Stimulated activated naive CD4-positive, alpha-beta T cell (primary cell): ENCODE data around the gene B3GNT5.
A peak's percentile ranks its signal among the peaks of the same experiment; 100 is the strongest.

Experiments used
- DNase-seq, 6 experiments: peaks; one replicate each; lab custom pipeline; 2025; lab: John Stamatoyannopoulos, UW

B3GNT5 gene

GRCh38 chr3:183265157-183265642 is 12.1 kb downstream of the B3GNT5 start:
- no peak for DNase-seq

DNA sequence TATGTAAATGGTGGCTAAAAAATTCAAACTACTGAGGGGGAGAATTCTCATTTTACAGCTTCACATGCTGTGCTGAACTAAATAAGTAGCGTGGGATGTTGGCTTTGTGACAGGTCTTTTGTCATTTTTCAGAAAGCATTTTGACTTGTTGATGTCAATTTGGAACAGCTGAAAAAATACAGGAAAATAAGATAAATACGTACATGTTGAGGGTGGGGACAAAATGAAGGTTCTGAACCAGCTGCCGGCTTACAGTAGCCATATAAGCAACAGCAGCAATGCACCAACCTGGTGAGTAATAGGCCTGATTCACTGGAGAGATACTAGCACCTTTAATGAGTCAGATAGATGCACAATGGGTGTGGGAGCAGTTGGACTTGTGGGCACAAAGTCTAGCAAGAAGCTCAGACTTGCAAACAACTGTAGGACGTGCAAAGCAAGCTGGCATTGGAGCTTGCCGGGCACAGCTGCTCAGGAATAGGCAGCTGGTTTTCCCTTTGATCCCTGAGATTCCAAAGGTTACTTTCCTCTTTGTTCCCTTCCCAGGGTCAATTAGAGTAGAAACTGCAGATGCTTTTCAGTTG is 12.9 kb downstream of the B3GNT5 start:
- DNase-seq = no peak

GRCh38 chr3:183266454-183266853 is 13.4 kb downstream of the B3GNT5 start:
- no peak for DNase-seq

- DNase-seq = no peak
These were observed 14.1 kb downstream of the B3GNT5 start for GRCh38 chr3:183267140-183267539.

DNA sequence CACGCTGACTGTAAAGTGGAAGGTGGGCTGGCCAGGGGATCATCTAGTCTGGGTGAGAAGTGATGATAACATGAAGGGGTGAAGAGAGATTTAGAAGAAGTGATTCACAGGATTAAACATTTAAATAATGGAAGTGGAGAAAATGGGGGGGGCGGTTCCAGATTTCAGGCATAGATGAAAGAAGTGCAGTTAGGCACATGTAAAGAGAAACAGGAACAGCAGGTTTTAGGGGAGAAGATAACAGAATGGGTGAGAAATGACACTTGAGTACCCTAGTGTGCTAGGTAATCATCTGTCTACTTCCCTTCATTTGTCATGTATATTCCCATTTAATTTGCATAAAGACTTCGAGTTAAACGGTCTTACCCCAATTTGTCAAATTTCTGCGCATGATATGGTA is 15.3 kb downstream of the B3GNT5 start:
- DNase-seq = no peak

DNA sequence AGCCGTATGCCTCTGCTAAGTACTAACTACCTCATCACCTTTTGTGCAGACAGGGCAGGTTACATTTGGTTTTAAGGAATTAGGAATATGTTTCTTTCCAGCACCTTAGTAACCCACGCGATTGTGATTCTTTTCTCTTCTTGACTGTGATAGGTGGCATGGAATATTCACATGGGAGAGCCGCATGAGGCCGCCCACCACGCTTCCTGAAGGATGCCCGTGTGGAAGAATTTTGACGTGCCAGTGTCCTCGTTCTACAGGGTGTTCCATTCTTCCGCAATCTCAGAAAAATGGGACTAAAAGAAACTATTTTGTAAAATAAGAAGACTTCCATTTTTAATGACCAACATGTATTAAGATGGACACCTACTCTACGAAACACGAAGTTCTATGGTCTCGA is 16.3 kb downstream of the B3GNT5 start:
- no peak for DNase-seq

GRCh38 chr3:183270344-183270743 is 17.3 kb downstream of the B3GNT5 start:
- DNase-seq = no peak

DNA sequence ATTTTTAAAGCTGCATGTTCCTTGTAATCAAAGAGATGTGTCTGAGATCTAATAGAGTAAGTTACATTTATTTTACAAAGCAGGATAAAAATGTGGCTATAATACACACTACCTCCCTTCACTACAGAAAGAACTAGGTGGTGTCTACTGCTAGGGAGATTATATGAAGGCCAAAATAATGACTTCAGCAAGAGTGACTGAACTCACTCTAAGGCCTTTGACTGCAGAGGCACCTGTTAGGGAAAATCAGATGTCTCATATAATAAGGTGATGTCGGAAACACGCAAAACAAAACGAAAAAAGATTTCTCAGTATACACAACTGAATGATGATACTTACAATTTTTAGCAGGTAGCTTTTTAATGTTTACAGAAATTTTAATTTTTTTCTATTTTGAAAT is 19.1 kb downstream of the B3GNT5 start:
- no peak for DNase-seq

- DNase-seq = no peak
These were observed 19.7 kb downstream of the B3GNT5 start for GRCh38 chr3:183272791-183273190.

- no peak for DNase-seq
These were observed 21.6 kb downstream of the B3GNT5 start for GRCh38 chr3:183274609-183275008.

GRCh38 chr3:183275418-183275817 is 22.4 kb downstream of the B3GNT5 start:
- DNase-seq = peak in 1 of 6 experiments; percentile 6

- DNase-seq = no peak
These were observed 22.9 kb downstream of the B3GNT5 start for GRCh38 chr3:183275937-183276336.

DNA sequence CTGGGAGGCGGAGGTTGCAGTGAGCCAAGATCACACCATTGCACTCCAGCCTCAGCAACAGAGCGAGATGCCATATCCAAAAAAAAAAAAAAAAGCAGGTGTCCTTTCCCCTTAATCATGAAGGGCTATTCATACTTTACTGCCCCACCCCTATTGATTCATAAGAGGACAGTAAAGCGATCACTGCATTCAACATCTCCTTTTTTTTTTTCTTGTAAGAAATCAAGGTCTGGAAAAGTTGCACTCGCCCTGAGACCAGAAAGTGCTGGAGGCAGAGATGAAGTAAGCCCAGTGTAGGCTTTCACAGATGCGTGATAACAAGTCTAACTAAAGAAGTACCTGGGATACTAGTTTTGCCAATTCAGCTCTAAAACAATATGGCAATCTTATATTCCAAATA is 24.2 kb downstream of the B3GNT5 start:
- DNase-seq = no peak

DNA sequence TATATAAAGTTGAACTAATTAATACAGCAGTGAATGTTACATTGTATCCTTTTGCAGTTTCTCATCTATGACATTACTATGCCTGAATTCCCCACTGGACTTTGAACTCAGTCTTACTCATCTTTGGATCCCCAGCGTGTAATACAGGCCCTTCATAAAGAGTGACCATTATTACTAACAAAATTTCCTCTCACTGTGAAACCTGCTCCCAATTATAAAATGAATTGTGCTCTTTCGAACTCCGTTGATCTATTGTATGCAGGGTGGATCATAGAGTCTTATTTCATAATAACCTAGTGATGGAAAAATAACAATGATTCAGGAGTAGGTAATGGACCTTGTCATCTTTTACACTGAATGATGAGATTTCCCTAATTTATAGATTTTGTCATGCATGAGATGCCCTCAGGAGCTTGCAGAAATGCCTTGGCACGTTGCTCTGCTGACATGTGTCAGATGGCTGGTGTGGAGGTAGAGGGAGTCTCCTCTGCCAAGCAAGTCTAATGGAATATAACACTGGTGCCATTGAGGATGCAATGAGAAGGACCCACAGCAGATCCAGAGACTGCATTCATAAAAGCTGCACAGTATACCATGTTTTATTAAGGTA is 25.5 kb downstream of the B3GNT5 start:
- DNase-seq = no peak

GRCh38 chr3:183279371-183279770 is 26.3 kb downstream of the B3GNT5 start:
- no peak for DNase-seq

DNA sequence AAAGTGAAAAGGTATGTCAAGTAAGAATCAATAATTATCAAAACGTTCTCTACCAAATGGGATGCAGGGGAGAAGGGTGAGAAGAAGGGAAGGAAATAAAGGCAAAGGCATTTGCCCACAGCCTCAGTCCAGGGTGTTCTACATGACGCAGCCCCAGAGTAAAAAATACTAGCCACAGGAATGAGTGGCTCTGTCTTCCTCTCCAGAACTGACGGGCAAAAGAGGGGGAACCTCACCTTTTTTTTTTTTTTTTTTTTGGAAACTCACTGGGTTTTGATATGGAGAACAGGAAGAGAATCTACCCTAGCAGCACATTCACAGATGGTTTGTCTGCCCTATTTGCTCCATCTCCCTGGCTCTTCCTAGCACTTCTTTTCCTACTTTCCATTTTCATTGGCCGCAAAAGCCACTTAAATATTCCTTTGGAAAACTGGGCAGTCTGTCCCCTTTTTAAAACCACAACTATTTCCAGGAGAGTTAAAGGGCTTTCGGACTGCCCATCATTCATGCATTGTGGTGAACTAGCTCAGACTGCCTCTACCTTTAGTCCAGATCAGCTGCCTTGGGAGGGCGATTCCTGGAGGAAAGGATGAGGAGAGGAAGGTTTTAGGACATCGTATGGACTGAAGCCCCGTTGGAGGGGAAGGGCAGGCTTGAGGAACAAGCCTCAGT is 28.2 kb downstream of the B3GNT5 start:
- DNase-seq = no peak

GRCh38 chr3:183283886-183284285 is 30.8 kb downstream of the B3GNT5 start:
- DNase-seq = no peak

GRCh38 chr3:183284570-183284969 is 31.5 kb downstream of the B3GNT5 start:
- no peak for DNase-seq

DNA sequence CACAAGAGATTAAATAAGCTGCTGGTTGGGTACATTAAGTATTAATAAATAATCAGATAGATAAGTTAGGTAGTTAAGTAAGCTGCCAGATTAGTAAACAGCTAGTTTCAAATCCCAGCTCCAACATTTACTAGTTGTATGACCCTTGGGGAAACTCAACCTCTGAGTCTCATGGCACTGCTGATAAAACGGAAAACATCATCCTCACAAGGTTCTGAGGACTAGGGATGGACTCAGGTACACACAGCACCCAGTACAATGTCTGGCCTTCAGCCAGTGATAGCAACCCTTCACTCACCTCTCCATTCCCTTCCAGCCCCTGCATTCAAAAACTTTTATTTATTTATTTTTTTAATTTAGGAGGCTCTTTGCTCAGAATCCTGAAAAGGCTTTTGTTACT is 32.3 kb downstream of the B3GNT5 start:
- DNase-seq = no peak

GRCh38 chr3:183285828-183286457 is 32.9 kb downstream of the B3GNT5 start:
- peak; percentile 61 to 83 (median 81) for DNase-seq

GRCh38 chr3:183287301-183287971 is 34.4 kb downstream of the B3GNT5 start:
- DNase-seq = no peak

DNA sequence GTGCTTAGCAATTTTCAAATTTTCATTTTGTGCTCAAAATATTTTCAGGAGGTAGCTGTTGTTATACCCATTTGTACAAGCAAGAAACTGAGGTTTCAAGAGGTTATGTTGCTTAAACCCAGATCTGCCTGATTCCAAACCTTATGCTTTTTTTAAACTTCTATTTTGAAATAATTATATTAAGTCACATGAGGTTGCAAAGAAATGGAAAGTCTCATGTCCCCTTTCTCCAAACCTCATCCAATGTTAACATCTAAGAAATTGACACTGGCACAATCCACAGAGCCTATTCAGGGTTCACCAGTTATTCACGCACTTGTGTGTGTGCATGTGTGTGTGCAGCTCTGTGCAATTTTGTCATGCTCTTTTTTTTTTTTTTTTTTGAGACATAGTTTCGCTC is 35.1 kb downstream of the B3GNT5 start:
- no peak for DNase-seq
